ENCODE results near the gene ATR.
A peak's percentile ranks its signal among the peaks of the same experiment; 100 is the strongest.

Gene ATR

GRCh38 chr3:142507241-142507640 is 71.3 kb downstream of the ATR start:
- no peak for DNase-seq

DNA sequence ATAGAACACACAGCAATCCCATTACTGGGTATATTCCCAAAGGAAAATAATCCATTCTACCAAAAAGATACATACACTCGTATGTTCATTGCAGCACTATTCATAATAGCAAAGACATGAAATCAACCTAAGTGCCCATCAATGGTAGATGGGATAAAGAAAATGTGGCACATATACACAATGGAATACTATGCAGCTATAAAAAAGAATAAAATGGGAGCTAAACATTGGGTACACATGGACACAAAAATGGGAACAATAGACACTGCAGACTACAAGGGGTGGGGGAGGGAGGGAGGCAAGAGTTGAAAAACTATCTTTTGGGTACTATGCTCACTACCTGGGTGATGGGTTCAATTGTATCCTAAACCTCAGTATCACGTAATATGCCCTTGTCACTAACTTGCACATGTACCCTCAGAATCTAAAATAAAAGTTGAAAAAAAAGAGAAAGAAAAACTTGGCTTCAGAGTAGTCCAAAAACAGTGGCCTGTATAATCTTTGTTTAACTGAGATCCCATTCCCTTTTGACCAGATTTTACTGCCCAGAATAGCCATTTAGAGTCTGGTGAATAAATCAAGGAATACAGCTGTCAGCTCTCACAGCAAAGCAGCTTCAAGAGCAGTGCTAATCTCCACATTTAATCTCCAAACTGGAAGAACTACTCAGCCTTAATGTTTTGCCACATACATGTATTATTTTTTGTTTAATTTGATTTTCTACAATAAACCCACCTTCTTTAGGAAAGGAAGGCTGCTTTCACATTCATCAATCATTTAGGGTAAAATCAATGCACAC is 76.1 kb downstream of the ATR start:
- DNase-seq = no peak

- peak; percentile 95 for DNase-seq
Observed at GRCh38 chr3:142501004-142501926, 77.3 kb downstream of the ATR start.

GRCh38 chr3:142500211-142500610 is 78.3 kb downstream of the ATR start:
- peak; percentile 71 for DNase-seq

DNA sequence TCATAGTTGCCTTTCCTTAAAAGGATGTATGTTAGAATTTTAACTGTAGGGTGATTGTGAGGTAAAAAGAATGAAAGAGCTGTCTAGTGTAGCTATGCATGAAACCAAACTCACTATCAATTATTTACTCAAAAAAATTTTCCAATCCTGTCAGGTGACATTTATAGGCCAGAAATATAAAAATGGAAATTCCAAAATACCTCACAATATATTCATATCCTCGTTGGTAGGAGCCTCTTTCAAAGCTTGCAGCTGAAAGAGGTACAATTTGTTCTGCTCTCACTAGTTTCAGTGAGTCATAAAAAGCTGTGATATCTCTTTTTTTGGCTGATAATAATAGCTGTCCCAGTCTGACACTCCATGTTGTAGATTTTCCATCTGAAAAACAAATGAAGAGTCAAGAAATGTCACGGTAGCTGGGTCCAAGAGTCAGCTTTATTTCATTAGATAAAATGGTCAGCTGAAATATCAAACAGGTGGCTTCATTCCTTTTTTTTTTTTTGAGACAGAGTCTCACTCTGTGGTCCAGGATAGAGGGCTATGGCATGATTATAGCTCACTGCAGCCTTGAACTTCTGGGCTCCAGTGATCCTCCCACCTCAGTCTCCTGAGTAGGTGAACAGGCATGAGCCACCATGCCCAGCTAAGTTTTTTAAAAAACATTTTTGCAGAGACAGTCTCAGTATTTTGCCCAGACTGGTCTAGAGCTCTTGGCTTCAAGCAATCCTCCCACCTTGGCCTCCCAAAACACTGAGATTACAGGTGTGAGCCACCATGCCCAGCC is 79.9 kb downstream of the ATR start:
- DNase-seq = peak; percentile 54

DNA sequence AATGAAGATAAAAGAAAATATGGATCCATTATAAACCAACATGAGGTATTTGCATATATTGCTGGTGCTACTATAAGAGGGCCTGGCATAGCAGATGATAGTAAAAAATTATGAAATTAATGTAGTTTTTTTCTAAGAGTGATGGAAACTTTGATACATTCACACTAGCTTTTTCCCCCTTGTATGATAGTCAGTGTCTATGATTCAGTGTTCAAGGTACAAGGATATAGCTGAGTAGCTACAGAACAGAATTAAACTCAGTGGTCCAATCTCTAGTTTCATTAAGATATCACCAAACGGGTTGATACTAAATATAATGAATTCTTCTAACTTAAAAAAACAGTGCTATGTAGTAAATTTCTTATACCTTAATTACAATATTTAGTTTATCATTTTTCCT is 80.8 kb downstream of the ATR start:
- DNase-seq = no peak

GRCh38 chr3:142495103-142495502 is 83.4 kb downstream of the ATR start:
- DNase-seq = no peak

DNA sequence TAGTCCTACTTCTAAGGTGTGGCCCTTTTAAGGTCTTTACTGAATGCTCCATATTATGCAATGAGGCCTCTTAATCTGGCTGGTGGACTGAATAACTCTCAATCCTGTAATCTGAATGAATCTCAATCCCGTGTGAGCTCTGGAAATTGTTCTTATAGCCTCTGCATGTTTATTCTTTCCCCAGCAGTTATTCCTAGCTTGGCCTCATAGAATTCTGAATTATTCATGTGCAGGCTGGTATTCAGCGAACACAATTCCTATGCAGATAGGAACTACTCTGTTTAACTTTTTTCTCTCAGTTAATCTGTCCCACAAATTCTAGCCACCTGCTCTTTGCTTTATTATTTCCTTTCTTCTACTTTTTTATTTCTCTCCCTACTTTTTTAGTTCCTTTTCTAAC is 86.3 kb downstream of the ATR start:
- no peak for DNase-seq

DNA sequence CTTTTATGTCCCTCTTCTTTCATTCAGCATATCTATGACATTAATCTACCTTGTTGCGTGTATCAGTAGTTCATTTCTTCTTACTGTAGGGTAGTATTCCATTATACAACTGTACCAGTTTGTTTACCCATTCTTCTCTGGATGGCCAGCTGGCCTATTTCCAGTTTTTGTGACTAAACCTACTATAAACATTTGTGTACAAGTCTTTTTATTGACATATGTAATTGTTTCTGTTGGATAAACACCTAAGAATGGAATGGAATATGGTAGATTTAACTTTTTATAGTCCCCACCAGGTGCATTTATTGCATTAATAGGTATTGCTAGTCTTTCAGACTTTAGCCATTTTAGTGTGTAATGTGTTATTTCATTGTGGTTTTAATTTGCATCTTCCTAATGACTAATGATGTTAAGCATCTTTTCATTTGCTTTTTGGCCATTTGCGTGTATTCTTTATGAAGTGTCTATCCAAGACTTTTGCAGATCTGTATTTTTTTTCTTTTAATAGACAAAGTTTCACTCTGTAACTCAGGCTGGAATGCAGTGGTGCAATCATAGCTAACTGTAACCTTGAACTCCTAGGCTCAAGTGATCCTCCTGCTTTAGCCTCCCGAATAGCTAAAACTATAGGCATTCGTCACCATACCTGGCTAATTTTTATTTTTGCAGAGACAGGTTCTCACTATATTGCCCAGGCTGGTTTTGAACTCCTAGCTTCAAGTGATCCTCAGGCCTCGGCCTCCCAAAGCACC is 88.8 kb downstream of the ATR start:
- no peak for DNase-seq

GRCh38 chr3:142484912-142485435 is 93.6 kb downstream of the ATR start:
- DNase-seq = no peak

DNA sequence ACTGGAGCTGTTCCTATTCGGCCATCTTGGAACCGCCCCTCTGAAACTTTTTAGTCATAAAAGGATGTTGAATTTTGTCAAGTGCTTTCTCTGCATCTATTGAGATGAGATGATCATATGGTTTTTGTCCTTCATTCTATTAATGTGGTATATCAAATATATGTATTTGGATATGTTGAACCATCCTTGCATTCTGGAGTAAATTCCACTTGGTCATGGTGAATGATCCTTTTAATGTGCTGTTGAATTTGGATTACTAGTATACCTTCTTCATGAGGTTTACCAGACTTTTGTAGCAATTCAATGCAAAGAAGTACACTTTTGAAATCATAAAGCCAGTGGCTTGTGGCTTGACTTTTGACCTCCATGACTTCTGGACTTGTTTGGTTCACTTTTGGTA is 97.3 kb downstream of the ATR start:
- no peak for DNase-seq

GRCh38 chr3:142470826-142471225 is 107.7 kb downstream of the ATR start:
- no peak for DNase-seq

DNA sequence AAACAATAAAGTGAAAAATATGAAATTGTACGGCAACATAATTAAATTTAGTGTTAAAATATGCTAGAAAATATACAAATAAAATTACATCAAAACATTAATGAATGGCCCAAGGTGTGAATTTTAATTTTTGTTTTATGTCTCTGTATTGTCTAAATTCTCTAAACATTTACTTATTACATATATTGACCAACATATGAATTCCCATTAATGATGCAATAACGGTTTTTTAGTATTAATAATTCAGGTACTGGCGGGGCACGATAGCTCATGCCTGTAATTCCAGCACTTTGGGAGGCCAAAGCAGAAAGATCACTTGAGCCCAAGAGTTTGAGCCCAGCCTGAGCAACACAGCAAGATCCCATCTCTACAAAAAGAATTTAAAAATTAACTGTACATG is 110.1 kb downstream of the ATR start:
- no peak for DNase-seq

DNA sequence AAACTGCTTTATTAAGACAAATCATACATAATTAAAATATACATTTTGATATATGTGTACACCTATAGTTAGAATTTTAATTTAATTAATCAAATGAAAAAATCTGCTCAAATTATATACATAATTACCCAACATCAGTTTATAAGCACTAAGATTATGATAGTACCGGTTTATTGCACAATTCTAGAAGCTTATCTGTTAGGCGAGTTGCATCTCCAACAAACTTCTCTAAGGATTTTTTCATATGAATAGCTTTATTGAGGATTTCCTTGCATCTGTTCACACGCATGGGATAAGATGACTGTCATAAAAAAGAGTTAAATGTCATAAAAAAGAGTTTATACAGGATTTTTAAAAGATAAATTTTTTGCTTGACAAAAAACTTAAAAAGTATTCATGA is 110.8 kb downstream of the ATR start:
- DNase-seq = no peak

GRCh38 chr3:142460689-142461088 is 117.8 kb downstream of the ATR start:
- DNase-seq = no peak

DNA sequence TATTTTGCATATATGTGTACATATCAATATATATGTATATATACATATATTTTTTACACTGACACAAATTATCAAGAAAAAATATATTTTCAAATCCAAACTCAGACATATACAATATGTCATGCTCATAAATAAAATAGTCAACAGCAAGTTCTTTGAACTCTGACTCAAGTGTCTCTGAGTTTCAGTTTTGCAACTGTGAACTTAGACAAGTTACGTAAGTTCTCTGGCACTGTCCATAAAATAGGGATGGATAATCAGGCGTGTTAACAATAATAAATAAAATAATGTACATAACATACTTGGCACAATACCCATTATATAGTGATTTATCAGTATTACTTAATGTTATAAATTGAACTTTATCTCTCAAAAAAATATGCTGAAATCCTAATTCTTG is 118.6 kb downstream of the ATR start:
- no peak for DNase-seq

DNA sequence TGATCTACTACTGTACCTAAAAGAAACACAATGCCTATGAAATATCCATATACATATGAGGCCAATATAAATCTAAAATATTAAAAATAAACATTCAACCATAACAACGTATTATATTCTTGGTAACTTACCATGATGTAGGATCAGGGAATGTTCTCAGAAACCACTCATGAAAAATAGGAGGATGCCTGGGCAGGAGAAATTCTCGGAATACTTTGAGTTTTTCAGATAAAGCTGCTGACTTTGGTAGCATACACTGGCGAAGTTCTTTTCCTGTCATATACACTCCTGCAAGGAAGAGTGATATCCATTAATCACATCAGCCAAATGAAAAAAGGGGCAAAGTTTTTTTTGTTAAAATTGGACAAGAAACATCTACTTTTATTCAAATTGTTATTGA is 119.4 kb downstream of the ATR start:
- DNase-seq = no peak

GRCh38 chr3:142450881-142451280 is 127.7 kb downstream of the ATR start:
- DNase-seq = no peak

DNA sequence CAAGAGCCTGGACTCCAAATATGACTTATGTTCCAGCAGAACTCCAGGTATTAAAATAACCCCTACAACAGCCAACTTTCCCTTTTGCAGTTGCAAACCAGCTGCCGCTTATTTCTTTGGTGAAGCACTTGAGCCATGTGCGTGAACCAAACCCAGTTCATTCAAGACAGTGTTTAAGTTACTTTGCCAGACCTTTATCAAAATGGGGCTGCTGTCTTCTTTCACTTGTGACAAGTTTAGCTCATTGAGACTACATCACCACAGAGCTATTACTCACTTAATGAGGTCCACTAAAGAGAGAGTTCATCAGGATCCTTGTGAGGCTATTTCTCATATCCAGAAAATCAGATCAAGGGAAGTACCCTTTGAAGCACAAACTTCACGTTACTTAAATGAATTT is 128.3 kb downstream of the ATR start:
- no peak for DNase-seq

DNA sequence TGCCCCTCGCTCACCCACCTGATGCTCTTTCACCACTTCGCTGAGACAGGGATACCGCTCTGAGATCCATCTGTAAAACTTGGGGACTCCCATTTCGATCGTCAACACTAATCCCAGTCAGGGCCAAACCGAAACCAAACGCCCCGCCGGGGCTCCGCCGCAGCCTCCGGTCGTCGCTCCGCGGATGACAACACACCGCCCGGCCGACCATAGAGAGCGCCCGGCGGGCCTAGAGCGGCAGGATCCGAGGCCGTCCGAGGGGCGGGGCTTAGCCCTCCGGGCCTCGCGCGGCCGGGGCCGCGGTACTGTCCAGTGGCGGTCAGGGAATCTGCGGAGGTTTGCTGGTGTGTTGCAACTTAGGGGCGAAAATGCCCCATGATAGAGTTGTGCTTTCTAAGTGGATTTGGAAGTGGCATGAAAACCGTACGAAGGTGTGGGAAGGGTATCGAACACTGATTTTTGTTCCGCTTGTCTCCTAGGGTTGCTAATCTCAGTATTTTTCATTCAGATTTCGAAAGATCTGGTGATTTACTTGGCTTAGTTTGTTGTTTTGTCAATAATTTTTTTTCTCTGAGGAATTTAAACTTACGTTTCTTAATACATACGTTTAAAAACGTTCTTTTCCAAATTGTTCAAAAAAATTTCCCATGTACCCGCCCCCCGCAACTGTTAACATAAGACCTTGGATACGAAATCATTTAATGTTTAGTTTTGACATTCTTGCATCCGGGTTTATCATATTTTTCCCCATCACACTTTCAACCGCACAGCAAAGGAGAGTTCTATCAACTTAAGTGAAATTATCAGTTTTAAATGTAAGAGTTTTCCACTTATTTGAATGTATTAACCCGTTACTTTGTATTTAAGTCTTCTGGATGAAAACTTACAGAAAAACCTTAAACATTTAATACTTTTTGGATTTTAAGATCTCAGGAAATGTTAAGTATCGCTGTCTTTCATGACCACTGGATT is 130.4 kb downstream of the ATR start, which contains the start of gene XRN1:
Gene XRN1 (minus strand): TSS at position 186 of the 972 bp plus-strand sequence. CDS start 93 bp downstream, at position 93.
- DNase-seq = peak; percentile 94

DNA sequence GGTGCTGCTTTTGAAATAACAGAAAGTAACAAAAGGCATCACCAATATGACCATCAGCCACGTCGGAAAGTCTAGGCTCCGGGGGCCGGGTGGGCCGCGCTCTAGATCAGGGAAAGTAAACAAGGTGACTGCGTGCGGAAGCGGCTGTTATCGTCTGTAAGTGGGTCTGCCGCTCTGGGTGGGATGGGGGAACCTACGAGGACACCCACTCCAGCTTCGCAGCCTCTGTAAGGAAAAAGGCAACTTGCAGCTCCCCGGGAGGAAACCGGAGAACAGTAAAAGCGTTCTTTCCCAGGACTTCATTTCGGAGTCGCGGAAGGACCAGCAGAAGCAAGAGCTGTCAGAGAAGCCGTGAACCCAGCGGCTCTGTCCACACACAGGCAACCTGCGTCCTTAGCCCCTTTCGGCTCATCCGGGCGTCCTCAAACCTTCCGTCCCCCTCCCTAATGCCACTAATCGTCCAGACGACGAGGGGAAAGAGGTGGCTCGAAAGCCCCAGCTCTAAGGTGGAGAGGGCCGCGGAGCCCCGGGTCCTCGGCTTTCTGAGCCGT is 131.2 kb downstream of the ATR start:
- peak; percentile 53 for DNase-seq
